ENCODE measurements around the gene COL12A1.
A peak's percentile ranks its signal among the peaks of the same experiment; 100 is the strongest.

The COL12A1 gene

GRCh38 chr6:75236630-75237029 lies 30.8 kb upstream of the COL12A1 start:
- TF ChIP-seq CTCF (IDR thresholded peaks at IDR 0.05): no peak
- no peak for DNase-seq (ENCODE audit: low spot score)
- Histone ChIP-seq H3K27ac (no peak overlapping the region), H3K4me3 (no peak overlapping the region)

GRCh38 chr6:75235271-75235670 lies 29.4 kb upstream of the COL12A1 start:
- no peak for DNase-seq (ENCODE audit: low spot score)
- TF ChIP-seq CTCF (IDR thresholded peaks at IDR 0.05): no peak
- no peak overlapping the region for H3K4me3 ChIP-seq
- H3K27ac ChIP-seq: no peak overlapping the region

GRCh38 chr6:75234126-75234865 lies 28.4 kb upstream of the COL12A1 start:
- Histone ChIP-seq H3K27ac (peak overlapping the region; percentile 34 to 42), H3K4me3 (no peak overlapping the region)
- DNase-seq (ENCODE audit: low spot score): no peak
- TF ChIP-seq CTCF (IDR thresholded peaks at IDR 0.05): no peak

GRCh38 chr6:75233092-75233615 lies 27.3 kb upstream of the COL12A1 start:
- no peak for TF ChIP-seq CTCF (IDR thresholded peaks at IDR 0.05)
- Histone ChIP-seq H3K4me3 (no peak overlapping the region), H3K27ac (peak overlapping the region in 1 of 2 donors; percentile 3)
- DNase-seq (ENCODE audit: low spot score): no peak

- DNase-seq (ENCODE audit: low spot score): no peak
- Histone ChIP-seq H3K27ac (no peak overlapping the region), H3K4me3 (no peak overlapping the region)
- TF ChIP-seq CTCF (IDR thresholded peaks at IDR 0.05): peak; percentile 68
Observed at GRCh38 chr6:75230484-75231325, 24.9 kb upstream of the COL12A1 start.

- TF ChIP-seq CTCF (IDR thresholded peaks at IDR 0.05): no peak
- no peak overlapping the region for H3K4me3 ChIP-seq
- H3K27ac ChIP-seq: no peak overlapping the region
- DNase-seq (ENCODE audit: low spot score): no peak
Observed at GRCh38 chr6:75224303-75224926, 18.6 kb upstream of the COL12A1 start.

All from coronary artery (tissue), 2 donors.